Pancreas (tissue), 10 donors: ENCODE results near the gene ZNF674. TPM values are rescaled to one million over a fixed set of nuclear protein-coding genes. Genes with fewer than 3 reads are reported as not detected.

Experiments used
- ATAC-seq, 4 donors: fragments of 200-7000 bp; cut with Tn5 transposase; one replicate each; pipeline versions ENCODE4 v1.8.0 to v1.9.1; 2020; ENCODE audit warnings: mild to moderate bottlenecking in 4 of 4, moderate library complexity in 4 of 4
- DNase-seq, 6 donors: peaks; one replicate each; pipeline ENCODE4 v3.0.0-alpha.2; 2020
- FAIRE-seq: peaks from 2 replicates; lab custom pipeline; 2012; peaks lifted over from hg19 to GRCh38; lab: Jason Lieb, UNC
- H3K27ac ChIP-seq, 4 donors: fragments of 200-600 bp; sonication (generic); 1 replicate in 3 of 4; 2 replicates in 1 of 4; pipeline versions ENCODE4 v1.5.0 to v1.8.0; 2020
- H3K27me3 ChIP-seq, 4 donors: fragments of 200-600 bp; one replicate each; pipeline ENCODE4 v1.8.0; 2021
- H3K36me3 ChIP-seq, 3 donors: fragments of 200-600 bp; sonication (generic) in 1 of 3; one replicate each; pipeline versions ENCODE4 v1.5.0 to v1.8.0; 2020 to 2021
- H3K4me1 ChIP-seq, 3 donors: fragments of 200-600 bp; one replicate each; pipeline ENCODE4 v1.8.0; 2021
- H3K4me3 ChIP-seq, 4 donors: fragments of 200-600 bp; sonication (generic) in 2 of 4; one replicate each; pipeline versions ENCODE4 v1.5.0 to v1.8.0; 2020 to 2021
- H3K9me3 ChIP-seq, 4 donors: fragments of 200-600 bp; one replicate each; pipeline ENCODE4 v1.8.0; 2021
- WGBS, 2 donors: extraction: QIAGEN DNeasy Blood & Tissue Kit; methylation state at CpG; one replicate each; pipeline ENCODE4 v1.1.7; 2013; 5-methylcytosine and 5-hydroxymethylcytosine counted together
- intact Hi-C, 3 donors: fragments of 100-400 bp; cut with DNase I; formaldehyde crosslinking; loops; one replicate each; pipeline versions ENCODE4 v1.11.1 to v1.14.2; 2022
- polyA plus RNA-seq, 2 donors: library from polyadenylated mRNA; stranded (reverse); fragments of 200-250 nt; gene quantifications; one replicate each; pipeline ENCODE4 v1.2.3, GENCODE V29; 2013
- total RNA-seq, 6 donors: library from RNA; stranded (reverse); fragmentation: NEBNext Ultra II Directional in 4 of 6; extraction: Animal tissue kit (Norgen Biotek cat#: 25700) in 4 of 6; gene quantifications; one replicate each; pipeline versions ENCODE4 v1.2.1 to v1.2.4, GENCODE V29; 2021 to 2023
- TF ChIP-seq, protein P1 (sequence below), 4 donors: fragments of 200-600 bp; sonication (generic) in 3 of 4; IDR thresholded peaks; one replicate each; pipeline versions ENCODE4 v1.5.0 to v1.8.0; 2021; ENCODE audit warnings: antibody characterized with exemption in 4 of 4
- donor health status: healthy with polysubstance abuse.
- donor health status: DM: no; HTN: no; CAD: no; lungs with moderate emphysema.
- donor health status: DM: no; HTN: no; CAD: no.
- donor health status: control.
- donor health status: control.
- donor health status: Bipolar disorder and iron deficiency.
- donor health status: DM: yes; HTN: yes; CAD: no.
- donor health status: DM: no; HTN: no; CAD: no.
- donor health status: DM: no; HTN: no; CAD: no.
- donor health status: DM: yes; HTN: yes; CAD: no.

Gene ZNF674
- total and polyA plus RNA-seq, 8 donors: 0.80 to 2.8 (median 1.4) TPM

DNA sequence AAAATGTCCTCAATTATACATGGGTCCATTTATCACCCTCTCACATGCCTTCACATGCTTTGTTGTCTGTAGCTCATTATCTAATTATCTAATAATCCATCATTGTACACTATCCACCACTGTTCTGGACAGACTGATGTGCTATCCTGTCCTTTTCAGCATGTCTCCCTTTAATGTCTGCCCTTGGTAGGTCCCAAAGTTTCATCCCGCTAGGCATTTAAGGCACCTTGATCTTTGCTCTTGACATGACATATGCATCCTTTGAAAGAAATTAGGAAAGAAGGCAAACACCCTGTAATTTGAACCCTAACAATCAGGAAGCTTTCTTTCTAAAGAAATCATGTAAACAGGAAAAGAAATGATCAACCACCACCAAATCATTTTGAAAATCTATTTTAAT lies 34.0 kb upstream of the ZNF674 start:
- intact Hi-C loops: no loop called here

DNA sequence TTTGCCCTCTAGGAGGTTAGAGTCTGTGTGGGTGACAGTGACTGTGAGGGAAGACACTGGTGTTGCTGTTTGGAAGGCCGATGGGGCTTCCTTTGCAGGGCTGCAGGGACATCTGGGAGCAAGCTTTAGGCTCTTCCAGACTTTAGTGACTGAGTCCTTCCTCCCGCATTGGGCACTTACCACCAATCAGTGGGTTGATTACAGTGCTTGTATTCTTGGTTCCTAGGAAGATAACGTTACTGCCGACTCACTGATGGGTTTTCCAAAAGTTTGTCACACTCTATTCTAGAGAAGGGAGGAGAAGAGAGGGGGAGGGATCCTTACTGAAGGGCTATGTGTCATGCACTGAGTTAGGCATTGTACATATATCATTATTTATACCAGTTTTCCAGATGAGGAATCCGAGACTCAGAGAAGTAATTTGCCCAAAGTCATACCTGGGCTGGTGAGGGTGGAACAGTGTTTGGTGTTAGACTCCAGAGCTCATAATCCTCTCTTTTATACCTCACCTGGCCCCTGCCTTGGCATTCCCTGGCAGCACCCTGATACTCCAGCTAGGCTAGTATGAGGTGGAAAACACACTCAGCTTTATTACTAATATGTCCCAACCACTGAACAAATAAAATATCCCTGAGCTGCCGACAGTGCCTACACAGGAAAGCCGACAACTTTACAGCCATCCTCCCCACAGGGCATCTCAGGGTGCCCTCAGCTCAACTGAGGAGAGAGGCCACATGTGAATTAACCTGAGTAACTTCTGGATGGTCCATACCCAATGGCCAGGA lies 32.2 kb upstream of the ZNF674 start:
- ATAC-seq (no peak), DNase-seq (no peak), FAIRE-seq (no peak)
- H3K4me1 ChIP-seq: no peaks in the 10 kb centered on the region
- TF ChIP-seq, protein P1, sequence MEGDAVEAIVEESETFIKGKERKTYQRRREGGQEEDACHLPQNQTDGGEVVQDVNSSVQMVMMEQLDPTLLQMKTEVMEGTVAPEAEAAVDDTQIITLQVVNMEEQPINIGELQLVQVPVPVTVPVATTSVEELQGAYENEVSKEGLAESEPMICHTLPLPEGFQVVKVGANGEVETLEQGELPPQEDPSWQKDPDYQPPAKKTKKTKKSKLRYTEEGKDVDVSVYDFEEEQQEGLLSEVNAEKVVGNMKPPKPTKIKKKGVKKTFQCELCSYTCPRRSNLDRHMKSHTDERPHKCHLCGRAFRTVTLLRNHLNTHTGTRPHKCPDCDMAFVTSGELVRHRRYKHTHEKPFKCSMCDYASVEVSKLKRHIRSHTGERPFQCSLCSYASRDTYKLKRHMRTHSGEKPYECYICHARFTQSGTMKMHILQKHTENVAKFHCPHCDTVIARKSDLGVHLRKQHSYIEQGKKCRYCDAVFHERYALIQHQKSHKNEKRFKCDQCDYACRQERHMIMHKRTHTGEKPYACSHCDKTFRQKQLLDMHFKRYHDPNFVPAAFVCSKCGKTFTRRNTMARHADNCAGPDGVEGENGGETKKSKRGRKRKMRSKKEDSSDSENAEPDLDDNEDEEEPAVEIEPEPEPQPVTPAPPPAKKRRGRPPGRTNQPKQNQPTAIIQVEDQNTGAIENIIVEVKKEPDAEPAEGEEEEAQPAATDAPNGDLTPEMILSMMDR (IDR thresholded peaks at IDR 0.05): no peak
- no peaks in the 10 kb centered on the region for H3K9me3 ChIP-seq
- WGBS, 2 donors: 71 to 84% methylated on average over 7 of the region's 7 CpGs
- H3K27me3 ChIP-seq: no peaks in the 10 kb centered on the region
- H3K27ac ChIP-seq: no peak overlapping the region
- H3K4me3 ChIP-seq: no peak overlapping the region
- H3K36me3 ChIP-seq: no peaks in the 10 kb centered on the region
- intact Hi-C loops: no loop called here

More for the DNA sequence above, 34.0 kb upstream of the ZNF674 start:
- FAIRE-seq (no peak), ATAC-seq (no peak), DNase-seq (no peak)
- Histone ChIP-seq H3K4me1 (no peaks in the 10 kb centered on the region), H3K27me3 (no peaks in the 10 kb centered on the region), H3K4me3 (no peak overlapping the region), H3K9me3 (no peaks in the 10 kb centered on the region), H3K27ac (no peak overlapping the region), H3K36me3 (no peaks in the 10 kb centered on the region)
- TF ChIP-seq, protein P1 (IDR thresholded peaks at IDR 0.05): no peak
- WGBS, 2 donors: 88 to 95% methylated on average over 1 of the region's 1 CpG

DNA sequence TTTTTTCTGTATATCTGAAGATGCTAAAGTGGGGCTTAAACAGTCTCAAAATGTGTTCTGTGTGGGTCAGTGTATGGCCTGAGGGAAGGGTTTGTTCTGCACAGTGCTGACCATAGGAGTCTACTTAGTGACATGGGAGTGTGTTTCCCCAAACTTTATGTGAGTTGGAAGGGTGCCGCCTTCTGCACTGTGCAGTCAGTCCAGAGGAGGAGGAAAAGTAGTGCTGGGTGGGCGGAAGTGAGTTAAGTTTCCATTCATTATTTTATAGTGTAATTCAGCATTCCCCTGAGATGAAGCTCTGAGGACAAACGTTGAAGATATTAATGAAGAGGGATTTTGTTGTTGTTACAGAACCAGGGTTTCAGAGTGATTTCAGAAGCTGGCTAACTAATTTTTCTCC lies 31.2 kb upstream of the ZNF674 start:
- ATAC-seq (no peak), FAIRE-seq (no peak), DNase-seq (no peak)
- no peak overlapping the region for H3K27ac ChIP-seq
- H3K36me3 ChIP-seq: no peaks in the 10 kb centered on the region
- intact Hi-C loops: no loop called here
- TF ChIP-seq, protein P1 (IDR thresholded peaks at IDR 0.05): no peak
- H3K9me3 ChIP-seq: no peaks in the 10 kb centered on the region
- WGBS, 2 donors: 62 to 81% methylated on average over 3 of the region's 3 CpGs
- no peaks in the 10 kb centered on the region for H3K27me3 ChIP-seq
- no peaks in the 10 kb centered on the region for H3K4me1 ChIP-seq
- H3K4me3 ChIP-seq: no peak overlapping the region

DNA sequence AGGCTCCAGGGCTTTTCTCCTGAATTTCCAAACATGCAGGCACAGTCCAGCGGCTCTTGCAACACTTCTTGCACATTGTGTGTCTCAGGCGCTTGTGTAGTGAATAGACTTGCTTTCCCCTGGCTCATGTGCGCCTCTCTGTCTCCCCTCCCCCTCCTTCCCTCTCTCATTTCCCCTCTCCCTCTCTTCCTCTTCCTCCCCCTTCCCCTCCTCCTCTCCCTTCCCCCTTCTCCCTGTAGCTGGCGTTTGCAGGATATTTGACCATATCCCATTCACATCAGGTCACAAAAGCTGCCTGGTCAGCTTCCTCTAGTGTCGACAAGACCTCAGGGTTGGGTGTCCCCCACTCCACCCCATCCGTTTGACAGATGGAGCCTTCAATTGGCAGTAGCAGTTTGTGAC lies 30.8 kb upstream of the ZNF674 start:
- no peak overlapping the region for H3K27ac ChIP-seq
- no peak for DNase-seq
- intact Hi-C loops: no loop called here
- H3K27me3 ChIP-seq: no peaks in the 10 kb centered on the region
- no peaks in the 10 kb centered on the region for H3K4me1 ChIP-seq
- H3K4me3 ChIP-seq: peak overlapping the region in 1 of 4 donors; percentile 54
- TF ChIP-seq, protein P1 (IDR thresholded peaks at IDR 0.05): no peak
- WGBS, 2 donors: 57 to 61% methylated on average over 6 of the region's 6 CpGs
- H3K9me3 ChIP-seq: no peaks in the 10 kb centered on the region
- no peak for ATAC-seq
- FAIRE-seq: no peak
- H3K36me3 ChIP-seq: no peaks in the 10 kb centered on the region

DNA sequence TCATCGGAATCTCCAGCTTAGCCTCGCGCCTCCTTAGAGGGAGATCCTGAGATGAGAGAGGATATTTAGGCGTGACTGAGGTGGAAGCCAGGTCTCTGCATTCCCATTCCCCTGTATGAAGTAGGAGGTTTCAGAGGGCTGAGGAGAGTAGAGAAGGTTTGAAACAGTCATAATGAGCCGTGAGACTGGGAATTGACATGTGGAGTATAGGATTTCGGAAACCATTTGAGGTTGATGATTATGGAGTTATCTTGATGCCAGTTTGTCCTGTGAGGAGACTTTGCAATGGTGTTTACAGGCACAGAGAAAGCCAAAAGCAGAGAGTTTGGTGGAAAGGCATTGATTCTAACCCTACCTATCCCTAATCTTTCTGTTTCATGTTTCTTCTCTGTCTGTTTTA lies 30.4 kb upstream of the ZNF674 start:
- ATAC-seq: no peak
- Histone ChIP-seq H3K36me3 (no peaks in the 10 kb centered on the region), H3K9me3 (no peaks in the 10 kb centered on the region), H3K4me3 (peak overlapping the region in 2 of 4 donors; percentile 41 to 54), H3K4me1 (no peaks in the 10 kb centered on the region), H3K27ac (no peak overlapping the region), H3K27me3 (no peaks in the 10 kb centered on the region)
- no peak for FAIRE-seq
- TF ChIP-seq, protein P1 (IDR thresholded peaks at IDR 0.05): no peak
- 57 to 80% methylated on average over 6 of the region's 6 CpGs for WGBS, 2 donors
- DNase-seq: no peak
- intact Hi-C loops: no loop called here
